Mucosa of rectum (tissue), 2 donors: Measurements from ENCODE around the gene FAAP100.

Experiments used
- H3K27ac ChIP-seq, 2 donors: one replicate each; pipeline ENCODE4 v1.7.0; 2013; ENCODE audit warnings: inconsistent platforms in 2 of 2, low read depth in 2 of 2, low read length in 2 of 2
- H3K27me3 ChIP-seq, 2 donors: one replicate each; pipeline ENCODE4 v1.7.0; 2013; ENCODE audit warnings: low read length in 2 of 2; ENCODE audit not compliant: control insufficient read depth in 2 of 2, insufficient read depth in 2 of 2
- H3K36me3 ChIP-seq, 2 donors: one replicate each; pipeline ENCODE4 v1.7.0; 2013; ENCODE audit warnings: low read length in 2 of 2; ENCODE audit not compliant: control insufficient read depth in 2 of 2, insufficient read depth in 2 of 2
- H3K4me1 ChIP-seq, 2 donors: one replicate each; pipeline ENCODE4 v1.7.0; 2013; ENCODE audit warnings: low read length in 2 of 2, mild to moderate bottlenecking in 1 of 2; ENCODE audit not compliant: control insufficient read depth in 2 of 2, insufficient read depth in 2 of 2
- H3K4me3 ChIP-seq, 2 donors: one replicate each; pipeline ENCODE4 v1.7.0; 2013; ENCODE audit warnings: low read length in 2 of 2
- H3K9ac ChIP-seq, 2 donors: one replicate each; pipeline ENCODE4 v1.7.0; 2013; ENCODE audit warnings: low read length in 2 of 2, low read depth in 1 of 2, mild to moderate bottlenecking in 1 of 2
- H3K9me3 ChIP-seq, 2 donors: one replicate each; pipeline ENCODE4 v1.7.0; 2013; ENCODE audit warnings: low read length in 2 of 2; ENCODE audit not compliant: control insufficient read depth in 2 of 2
- donor health status: healthy.
- donor health status: Normal muscosa, but diverticular disease.

The FAAP100 gene

DNA sequence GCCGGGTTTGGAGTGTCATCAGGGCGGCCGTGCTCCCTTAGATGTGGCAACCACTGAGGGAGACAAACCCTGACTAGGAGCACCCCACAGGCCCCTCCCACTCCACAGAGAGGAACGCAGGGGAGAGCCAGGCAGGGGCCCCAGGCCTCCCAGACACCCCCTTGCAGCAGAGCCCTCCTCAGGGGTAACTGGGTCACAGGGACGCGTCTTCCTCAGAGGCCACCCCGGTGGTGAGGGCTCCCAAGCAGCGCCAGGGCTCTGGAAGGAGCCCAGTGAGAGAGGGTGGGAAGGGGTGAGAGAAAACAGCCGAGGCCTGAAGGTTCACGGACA lies 12.6 kb downstream of the FAAP100 start:
- peaks cover 6% of the 10 kb centered on the region in 2 donors for H3K4me1 ChIP-seq
- H3K9ac ChIP-seq = no peak overlapping the region
- no peaks in the 10 kb centered on the region for H3K9me3 ChIP-seq
- peaks cover 12 to 24% of the 10 kb centered on the region in 2 donors for H3K36me3 ChIP-seq
- no peak overlapping the region for H3K27ac ChIP-seq
- H3K27me3 ChIP-seq = peaks cover 14 to 21% of the 10 kb centered on the region in 2 donors
- H3K4me3 ChIP-seq = no peak overlapping the region

DNA sequence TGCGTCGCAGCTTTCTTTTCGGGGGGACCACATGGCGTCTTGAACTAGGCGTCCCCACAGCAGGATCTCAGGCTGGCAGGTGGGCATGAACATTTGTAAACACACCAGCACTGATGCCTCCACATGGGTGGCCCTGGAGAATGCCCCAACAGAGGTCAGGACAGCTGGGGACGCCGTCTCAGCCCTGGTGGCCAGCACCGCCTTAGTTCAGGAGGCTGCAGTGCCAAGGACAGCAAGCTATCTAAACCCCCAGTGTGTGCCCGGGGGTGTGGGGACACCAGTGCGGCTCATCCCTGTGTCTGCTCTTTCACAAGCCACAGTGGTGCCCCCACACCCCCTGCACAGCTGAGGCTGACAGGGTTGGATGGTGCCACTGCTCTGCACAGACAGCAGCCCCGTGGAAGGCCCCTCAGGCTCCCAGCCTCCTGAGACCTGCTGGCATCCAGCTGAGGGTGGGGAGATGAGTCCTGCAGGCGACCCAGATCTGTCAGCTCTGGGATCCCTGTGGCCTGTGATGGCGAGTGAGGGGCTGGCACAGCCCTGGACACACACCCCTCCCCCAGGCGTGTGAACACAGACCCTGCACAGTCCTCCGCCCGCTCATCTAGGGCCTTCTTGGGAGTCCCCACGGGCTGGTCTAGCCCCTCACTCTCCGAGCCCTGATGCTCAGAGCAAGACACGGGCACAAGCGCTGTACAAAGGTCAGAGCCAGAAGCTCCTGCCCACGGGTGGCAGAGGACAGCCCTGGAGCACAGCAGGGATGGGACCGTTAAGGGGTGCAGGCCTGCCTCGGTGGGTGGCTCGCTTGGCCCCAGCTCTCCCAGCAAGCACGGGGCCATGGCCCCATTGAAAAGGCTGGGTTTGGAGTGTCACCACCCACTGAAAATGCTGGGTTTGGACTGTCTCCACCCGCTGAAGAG lies 13.2 kb downstream of the FAAP100 start:
- H3K9me3 ChIP-seq = no peaks in the 10 kb centered on the region
- H3K27me3 ChIP-seq = peaks cover 14 to 21% of the 10 kb centered on the region in 2 donors
- no peak overlapping the region for H3K4me3 ChIP-seq
- no peak overlapping the region for H3K27ac ChIP-seq
- peaks cover 12 to 24% of the 10 kb centered on the region in 2 donors for H3K36me3 ChIP-seq
- no peak overlapping the region for H3K9ac ChIP-seq
- H3K4me1 ChIP-seq = peaks cover 6% of the 10 kb centered on the region in 2 donors

DNA sequence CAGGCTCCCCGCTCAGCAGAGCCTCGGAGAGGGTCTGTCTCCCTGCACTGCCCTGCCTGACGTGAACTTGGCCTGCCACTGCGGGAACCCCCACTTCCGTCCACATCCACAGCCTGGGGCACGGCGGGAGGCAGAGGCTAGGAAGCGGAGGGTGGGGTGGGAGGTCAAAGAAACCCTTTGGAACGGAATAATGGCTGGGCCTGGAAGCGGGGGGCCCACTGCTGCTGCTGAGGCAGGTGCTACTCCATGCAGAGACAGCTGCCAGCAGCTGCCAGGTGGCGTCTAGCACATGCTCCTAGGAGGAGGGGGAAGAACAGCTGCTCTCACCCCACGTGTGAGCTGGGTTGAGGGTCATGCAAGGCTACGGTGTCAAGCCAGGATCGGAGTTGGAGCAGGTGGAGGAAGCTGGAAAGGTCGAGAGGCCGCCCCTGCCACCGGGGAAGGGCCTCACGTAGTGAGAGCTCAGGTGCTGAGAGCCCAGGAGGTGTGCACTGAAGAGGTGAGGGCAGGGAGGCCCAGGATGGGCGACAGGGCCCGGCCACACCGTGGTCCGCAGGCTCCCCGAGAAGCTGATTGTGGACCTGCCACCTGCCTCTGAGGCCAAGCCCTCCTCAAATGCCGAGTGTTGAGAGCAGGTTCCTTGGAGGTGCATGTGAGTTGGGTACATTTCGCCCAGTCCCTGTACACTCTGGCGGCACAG lies 14.1 kb downstream of the FAAP100 start:
- Histone ChIP-seq H3K27me3 (peaks cover 14 to 21% of the 10 kb centered on the region in 2 donors), H3K9ac (no peak overlapping the region), H3K27ac (no peak overlapping the region), H3K9me3 (no peaks in the 10 kb centered on the region), H3K4me1 (peaks cover 6% of the 10 kb centered on the region in 2 donors), H3K4me3 (no peak overlapping the region), H3K36me3 (peaks cover 9 to 23% of the 10 kb centered on the region in 2 donors)

DNA sequence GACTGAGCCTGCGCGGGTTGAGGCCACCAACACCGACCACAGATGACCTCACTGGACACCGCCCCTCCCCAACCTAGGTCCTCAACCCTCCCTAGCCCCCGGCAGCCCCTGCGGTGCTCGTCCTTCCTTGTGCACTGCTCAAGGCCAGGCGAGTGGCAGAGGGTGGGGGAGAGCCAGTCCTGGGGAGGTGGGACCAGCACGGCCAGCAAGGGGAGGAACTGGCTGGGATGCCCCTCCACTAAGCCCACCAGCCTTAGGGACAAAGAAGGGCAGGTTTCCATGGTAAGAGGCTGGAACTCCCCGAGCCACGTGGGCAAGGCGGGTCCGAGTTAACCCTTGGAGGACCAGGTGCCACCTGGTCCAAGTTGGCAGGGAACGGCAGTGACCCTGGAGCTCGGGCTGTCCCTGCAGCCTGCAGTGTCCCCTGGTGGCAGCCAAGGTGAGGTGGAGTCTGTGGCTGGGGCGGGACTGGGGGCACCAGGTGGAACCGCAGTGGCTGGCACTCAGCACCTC lies 14.8 kb downstream of the FAAP100 start:
- H3K4me1 ChIP-seq = peaks cover 6% of the 10 kb centered on the region in 2 donors
- no peak overlapping the region for H3K9ac ChIP-seq
- peaks cover 9 to 17% of the 10 kb centered on the region in 2 donors for H3K36me3 ChIP-seq
- H3K9me3 ChIP-seq = no peaks in the 10 kb centered on the region
- H3K27ac ChIP-seq = no peak overlapping the region
- peaks cover 14 to 21% of the 10 kb centered on the region in 2 donors for H3K27me3 ChIP-seq
- no peak overlapping the region for H3K4me3 ChIP-seq

DNA sequence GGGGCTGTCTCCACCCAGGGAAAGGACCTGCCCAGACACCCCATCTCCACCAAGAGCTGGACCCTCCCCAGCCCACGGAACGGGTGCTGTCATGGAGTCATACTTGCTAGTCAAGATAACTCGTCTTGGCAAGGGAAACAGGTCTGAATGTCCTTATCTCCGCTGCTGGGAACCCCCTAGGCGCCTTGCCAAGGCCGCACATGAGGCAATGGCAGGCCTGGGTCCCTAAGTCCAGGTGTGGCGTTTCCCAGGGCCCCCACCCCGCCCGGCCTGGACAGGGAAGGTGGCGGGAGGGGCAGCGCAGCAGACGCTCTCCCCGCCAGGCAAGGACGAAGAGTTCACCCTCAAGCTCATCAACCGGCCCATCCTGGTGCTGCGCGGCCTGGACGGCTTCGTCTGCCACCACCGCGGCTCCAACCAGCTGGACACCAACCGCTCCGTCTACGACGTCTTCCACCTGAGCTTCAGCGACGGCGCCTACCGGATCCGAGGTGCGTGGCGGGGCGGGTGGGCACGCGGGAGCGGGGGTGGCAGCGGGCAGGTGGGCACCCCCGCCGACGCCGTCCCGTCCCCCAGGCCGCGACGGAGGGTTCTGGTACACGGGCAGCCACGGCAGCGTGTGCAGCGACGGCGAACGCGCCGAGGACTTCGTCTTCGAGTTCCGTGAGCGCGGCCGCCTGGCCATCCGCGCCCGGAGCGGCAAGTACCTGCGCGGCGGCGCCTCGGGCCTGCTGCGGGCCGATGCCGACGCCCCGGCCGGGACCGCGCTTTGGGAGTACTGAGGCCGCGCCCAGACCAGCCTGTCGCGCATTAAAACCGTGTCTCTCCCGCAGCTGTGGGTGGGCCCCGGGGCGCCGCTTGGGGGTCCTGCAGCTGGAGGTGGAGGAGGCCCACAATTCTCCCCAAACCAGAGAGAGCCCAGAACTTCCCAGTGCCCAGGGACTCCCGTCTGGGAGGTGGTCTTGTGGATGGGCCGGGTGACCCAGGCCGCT lies 15.6 kb downstream of the FAAP100 start:
- Histone ChIP-seq H3K27ac (no peak overlapping the region), H3K4me3 (no peak overlapping the region), H3K36me3 (peaks cover 9 to 17% of the 10 kb centered on the region in 2 donors), H3K9ac (no peak overlapping the region), H3K9me3 (no peaks in the 10 kb centered on the region), H3K27me3 (peaks cover 14 to 21% of the 10 kb centered on the region in 2 donors), H3K4me1 (peaks cover 6% of the 10 kb centered on the region in 2 donors)

DNA sequence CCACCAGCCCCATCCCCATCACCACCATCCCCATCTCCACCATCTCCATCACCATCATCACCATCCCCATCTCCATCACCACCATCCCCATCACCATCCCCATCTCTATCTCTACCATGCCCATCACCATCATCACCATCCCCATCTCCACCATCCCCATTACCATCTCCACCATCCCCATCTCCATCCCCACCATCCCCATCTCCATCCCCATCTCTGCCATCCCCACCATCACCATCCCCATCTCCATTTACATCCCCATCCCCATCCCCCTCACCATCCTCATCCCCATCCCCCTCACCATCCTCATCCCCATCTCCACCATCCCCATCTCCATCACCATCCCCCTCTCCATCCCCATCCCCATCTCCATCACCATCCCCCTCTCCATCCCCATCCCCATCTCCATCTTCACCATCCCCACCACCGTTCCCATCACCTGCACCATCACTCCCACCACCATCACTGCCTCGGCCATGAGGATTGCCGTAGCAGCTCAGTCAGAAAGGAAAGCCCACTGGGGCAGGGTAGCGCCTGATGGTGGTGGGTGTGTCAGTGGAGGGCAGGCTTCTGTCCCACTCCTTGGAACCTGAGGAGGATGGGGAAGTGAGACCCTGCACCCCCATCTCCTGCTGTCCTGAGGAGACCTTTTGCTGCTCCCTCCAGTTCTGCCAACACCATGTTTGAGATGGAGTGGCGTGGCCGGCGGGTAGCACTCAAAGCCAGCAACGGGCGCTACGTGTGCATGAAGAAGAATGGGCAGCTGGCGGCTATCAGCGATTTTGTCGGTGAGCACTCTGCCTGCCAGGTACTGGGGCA lies 16.5 kb downstream of the FAAP100 start:
- no peak overlapping the region for H3K4me3 ChIP-seq
- H3K36me3 ChIP-seq = peaks cover 9 to 10% of the 10 kb centered on the region in 2 donors
- no peak overlapping the region for H3K27ac ChIP-seq
- H3K27me3 ChIP-seq = peaks cover 14 to 21% of the 10 kb centered on the region in 2 donors
- H3K9me3 ChIP-seq = no peaks in the 10 kb centered on the region
- H3K9ac ChIP-seq = no peak overlapping the region
- H3K4me1 ChIP-seq = peaks cover 6% of the 10 kb centered on the region in 2 donors

DNA sequence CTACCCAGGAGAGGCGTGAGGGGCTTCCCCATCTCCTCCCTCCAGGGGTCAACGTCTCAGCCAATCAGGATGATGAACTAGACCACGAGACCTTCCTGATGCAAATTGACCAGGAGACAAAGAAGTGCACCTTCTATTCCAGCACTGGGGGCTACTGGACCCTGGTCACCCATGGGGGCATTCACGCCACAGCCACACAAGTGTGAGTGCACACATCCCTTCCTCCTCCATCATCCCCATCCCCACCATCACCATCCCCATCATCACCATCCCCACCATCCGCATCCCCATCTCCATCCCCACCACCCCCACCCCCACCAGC lies 17.2 kb downstream of the FAAP100 start:
- Histone ChIP-seq H3K4me3 (no peak overlapping the region), H3K9ac (no peak overlapping the region), H3K9me3 (no peaks in the 10 kb centered on the region), H3K36me3 (peaks cover 3 to 4% of the 10 kb centered on the region in 2 donors), H3K27me3 (peaks cover 14 to 23% of the 10 kb centered on the region in 2 donors), H3K27ac (no peak overlapping the region), H3K4me1 (peaks cover 6% of the 10 kb centered on the region in 2 donors)

DNA sequence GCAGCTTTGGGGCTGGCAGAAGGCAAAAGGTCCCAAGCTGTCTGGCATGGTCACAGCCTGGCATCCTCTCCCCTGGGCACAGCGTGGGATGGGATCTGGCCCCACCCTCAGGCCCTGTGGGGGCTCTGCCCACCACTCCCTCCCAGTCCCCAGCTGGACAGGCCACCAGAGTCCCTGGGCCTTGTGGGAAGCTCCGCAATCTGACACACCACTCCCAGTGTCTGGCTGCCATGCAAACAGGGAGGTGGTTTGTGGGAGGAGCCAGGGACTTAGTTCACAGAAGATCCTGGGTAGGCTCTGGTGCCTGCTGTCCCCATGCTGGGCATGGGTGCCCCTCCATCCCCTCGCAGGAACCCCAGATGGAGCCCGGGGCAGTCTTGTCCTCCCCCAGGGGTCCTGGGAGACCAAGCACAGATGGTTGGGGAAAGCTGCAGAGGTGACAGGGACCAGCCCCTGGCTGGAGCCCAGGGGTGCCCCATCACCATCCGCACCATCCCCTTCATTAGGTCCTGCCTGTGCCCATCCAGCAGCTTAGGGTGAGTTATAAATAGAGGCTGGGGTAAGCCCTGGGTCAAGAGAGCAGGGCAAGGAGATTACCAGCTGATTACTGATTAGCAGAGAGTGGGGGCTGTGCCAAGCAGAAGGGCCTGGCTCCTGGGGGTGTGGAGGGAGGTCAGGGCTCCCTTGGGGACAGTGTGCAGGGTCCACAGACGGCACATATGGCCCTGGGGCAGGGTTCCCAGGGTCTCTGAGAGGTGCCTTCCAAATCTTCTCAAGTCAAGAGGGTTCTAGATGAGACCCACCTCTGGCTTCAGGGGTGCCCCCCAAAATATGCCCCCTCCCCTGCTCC lies 17.8 kb downstream of the FAAP100 start:
- no peak overlapping the region for H3K4me3 ChIP-seq
- H3K36me3 ChIP-seq = peaks cover 2 to 3% of the 10 kb centered on the region in 2 donors
- H3K9ac ChIP-seq = no peak overlapping the region
- H3K27me3 ChIP-seq = peaks cover 14 to 27% of the 10 kb centered on the region in 2 donors
- no peaks in the 10 kb centered on the region for H3K9me3 ChIP-seq
- peaks cover 6% of the 10 kb centered on the region in 2 donors for H3K4me1 ChIP-seq
- no peak overlapping the region for H3K27ac ChIP-seq
